Stimulated activated CD4-positive, alpha-beta T cell treated with anti-CD3 and anti-CD28 coated beads, Interleukin-1b, Interleukin-23, amount 100 ng/mL, for 1 hour (primary cell): ENCODE measurements around the gene PRMT7.
"Not testable (repeated sequence)": the region's sequence is repeated elsewhere in the genome, so short reads cannot be mapped to it uniquely, and the experiment has no call there.

Source experiments
- DNase-seq, 2 donors: peaks; one replicate each; pipeline ENCODE4 v3.0.0-alpha.2; 2020; ENCODE audit warnings: low read depth in 2 of 2

PRMT7 gene

DNA sequence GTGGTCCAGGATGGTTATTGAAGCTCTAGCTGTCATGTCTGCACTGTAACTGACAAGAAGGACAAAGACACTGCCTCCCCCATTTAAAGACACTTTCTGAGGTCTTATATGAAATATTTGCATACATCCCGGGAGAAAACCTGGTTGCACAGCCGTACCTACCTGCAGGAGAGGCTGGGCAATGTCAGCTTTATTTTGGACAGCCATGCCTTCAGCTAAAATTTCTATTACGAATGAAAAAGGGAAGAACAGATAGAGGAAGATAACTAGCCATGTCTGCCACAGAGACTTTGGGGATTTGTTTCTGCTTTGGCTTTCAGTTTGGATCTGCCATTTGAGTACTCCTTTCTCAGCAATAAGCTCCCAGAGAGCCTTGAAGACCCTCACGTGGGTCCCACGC is 27.5 kb upstream of the PRMT7 start:
- no peak for DNase-seq

DNA sequence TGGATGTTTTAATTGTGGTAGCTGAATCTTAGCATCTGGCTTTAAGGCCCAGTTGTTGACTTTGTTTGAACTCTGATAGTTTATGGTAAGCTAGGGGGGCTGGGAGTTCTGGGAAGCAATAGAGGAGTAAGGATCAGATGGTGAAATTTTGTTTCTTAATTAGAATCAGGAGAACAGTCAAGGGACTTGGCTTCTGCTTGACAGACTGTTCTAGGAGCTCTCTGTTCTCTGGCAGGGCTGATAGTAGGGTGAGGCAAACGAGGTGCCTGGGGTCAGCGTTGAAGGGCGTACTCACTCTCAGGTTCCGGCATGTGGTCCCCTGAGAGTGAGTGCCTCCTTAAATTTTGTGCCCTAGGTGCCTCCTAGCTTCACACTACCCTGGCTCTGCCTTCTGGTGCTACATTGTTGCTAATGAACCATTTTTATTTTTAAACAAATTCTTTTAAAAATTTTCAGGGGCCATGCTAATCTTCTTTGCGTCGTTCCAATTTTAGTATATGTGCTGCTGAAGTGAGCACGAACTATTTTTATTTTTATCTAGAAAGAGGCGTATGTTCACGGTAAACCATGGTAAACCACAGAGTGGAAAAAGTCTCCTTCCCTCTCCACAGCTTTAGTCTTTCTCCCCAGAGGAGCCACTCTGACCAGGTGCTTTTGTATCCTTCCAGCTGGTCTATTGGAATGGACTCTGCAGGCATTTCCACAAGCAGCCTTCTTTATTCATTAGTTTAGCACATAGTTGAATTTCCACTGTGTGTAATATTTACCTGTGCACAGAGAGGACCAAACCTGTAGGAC is 26.8 kb upstream of the PRMT7 start:
- DNase-seq, result no peak

DNA sequence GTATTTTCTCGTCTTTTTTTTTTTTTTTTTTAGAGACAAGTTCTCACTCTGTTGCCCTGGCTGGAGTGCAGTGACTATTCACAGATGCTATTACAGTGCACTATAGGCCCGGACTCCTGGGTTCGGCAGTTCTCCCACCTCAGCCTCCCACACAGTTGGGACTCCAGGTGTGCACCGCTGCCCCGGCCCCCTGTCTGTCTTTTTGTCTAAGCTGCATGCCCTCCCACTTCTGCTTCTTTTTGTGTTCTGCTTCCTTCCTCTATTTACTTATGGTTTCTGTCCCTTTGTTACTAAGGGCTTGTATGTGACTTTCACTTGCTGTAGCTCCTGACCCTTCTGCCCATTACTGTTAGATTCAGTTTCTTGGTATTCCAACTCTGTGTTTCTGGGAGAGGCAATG is 26.0 kb upstream of the PRMT7 start:
- DNase-seq, result no peak

DNA sequence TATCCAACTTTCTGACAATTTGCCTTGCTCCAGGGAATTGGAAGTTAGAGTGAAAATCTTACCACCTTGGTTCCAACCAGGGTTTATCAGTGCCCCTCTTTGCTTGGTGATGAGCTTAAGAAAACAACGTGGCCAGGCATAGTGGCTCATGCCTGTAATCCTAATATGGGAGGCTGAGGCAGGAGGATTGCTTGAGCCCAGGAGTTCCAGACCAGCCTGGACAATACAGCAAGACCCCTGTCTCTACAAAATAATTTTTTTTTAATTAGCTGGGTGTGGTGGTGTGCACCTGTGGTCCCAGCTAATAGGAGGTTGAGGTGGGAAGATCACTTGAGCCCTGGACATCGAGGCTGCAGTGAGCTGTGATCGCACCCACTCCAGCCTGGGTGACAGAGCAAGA is 25.1 kb upstream of the PRMT7 start:
- no peak for DNase-seq

DNA sequence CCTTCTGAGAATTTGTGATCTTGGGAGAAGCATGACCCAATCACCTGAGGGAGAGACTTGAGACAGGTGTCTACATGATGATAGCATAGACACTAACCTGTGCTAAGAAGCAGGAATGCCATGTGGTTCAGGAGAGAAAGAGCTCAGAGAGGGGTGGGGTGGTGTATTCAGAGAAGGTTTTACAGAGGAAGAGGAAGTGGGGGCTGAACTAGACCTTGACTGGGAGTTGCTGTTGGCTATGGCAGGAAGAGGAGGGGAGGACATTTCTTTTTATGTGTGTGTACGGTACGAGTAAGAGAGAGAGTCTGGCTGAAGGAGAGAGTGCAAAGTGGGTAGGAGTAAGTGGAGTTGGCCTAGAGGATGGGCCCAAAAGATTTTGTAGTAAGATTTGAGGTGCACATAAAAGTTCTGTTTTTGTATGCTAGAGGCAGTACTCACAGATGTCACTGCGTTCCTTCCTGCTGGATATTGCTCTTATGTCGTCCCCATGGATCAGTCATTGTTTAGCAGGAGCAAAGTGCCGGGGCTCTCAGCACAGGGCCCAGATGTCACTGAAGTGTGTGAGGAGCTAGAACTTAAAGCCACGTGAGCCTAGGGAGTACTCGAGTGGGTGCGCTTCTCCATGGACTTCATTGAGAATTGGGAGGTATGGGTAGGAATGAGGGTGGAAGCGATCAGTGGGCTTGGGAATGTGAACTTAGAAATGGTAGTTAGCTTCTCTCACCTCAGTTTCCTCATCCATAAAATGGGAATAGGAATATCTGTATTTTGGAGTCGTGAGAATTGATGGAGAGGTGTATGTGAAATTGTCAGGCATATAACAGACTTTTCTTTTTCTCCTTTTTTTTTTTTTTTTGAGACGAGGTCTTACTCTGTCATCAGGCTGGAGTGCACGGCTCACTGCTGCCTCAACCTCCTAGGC is 24.4 kb upstream of the PRMT7 start:
- DNase-seq, result no peak

DNA sequence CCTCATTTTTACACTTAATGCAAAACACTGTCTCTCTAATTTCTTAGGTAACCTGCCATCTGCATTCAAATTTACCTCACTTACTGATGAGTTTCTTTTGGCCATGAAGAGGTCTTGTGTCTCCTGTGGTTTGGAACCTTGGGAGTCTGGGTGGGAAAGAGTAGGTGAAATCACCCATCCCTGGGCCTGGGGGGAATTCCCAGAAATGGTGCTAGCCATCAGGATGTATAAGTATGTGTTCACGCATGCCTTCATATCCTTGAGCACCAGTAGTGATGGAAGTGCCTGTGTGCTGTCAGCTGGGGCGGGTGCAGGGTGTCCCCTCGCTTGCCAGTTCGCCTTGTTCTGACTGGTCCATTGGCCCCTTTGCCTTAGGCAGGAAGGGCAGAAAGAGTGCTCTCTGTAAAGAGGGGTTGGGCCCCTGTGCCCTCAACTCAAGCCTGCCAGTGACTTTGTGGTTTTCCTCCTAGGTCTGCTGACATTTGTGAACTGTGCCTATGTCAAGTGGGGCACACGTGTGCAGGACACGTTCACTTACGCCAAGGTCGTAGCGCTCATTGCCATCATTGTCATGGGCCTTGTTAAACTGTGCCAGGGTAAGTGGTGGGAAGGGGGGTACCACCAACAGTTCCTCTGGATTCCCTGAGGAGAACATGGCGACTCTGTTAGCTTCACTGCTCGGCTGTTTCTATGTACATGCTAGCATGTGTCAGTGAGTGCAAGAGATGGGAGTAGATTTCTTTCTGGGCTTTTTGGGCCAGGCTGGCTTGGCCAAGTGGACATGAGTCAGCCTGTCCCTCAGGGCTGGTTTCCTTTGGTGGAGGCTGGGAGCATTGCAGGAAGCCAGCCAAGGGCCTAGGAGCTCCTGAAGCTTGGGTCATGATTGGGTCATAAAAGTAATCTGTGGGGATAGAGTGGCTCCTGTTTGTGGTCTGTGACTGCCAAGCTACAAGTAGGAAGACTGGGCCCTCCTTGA is 23.3 kb upstream of the PRMT7 start:
- no peak for DNase-seq

DNA sequence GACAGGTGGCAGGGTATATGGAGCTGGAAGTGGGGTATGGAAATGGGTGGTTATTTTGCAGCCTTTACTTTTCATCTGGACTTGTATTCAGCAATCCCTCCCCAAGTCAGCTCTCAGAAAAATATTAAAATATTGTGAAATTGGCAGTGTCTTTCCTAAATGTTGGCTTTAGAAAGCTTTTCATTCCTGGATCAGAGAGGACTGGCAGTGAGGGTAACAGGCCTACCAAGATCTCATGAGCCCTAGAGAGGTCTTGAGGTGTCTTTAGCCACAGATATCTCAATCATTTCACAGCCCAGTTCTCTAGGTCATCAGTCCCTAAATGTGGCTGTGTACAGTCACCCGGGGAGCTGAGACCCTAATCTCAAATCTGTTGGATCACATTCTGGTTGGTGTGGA is 22.6 kb upstream of the PRMT7 start:
- DNase-seq, result no peak

DNA sequence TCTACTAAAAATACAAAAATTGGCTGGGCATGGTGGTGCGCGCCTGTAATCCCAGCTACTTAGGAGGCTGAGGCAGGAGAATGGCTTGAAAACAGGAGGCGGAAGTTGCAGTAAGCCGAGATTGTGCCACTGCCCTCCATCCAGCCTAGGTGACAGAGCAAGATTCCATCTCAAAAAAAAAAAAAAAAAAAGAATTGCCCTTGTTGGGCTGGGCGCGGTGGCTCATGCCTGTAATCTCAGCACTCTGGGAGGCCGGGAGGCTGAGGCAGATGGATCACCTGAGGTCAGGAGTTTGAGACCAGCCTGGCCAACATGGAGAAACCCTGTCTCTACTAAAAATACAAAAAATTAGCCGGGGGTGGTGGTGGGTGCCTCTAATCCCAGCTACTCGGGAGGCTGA is 22.0 kb upstream of the PRMT7 start:
- not testable (repeated sequence) for DNase-seq

DNA sequence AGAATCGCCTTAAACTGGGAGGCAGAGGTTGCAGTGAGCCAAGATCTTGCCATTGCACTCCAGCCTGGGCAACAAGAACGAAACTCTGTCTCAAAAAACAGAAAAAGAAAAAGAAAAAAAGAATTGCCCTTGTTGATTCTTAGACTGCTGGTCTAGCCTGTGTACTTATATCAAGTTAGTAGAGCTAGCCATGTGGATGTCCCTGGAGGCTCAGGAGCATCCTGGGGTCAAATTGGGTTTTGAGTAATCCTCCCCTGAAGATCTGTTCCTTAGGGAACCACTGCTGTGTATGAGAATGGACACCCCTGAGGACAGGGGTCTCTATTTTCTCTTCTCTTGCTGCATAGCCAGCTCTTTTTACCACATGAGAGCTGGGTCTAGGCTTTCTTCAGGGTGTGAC is 21.6 kb upstream of the PRMT7 start:
- DNase-seq, result no peak

DNA sequence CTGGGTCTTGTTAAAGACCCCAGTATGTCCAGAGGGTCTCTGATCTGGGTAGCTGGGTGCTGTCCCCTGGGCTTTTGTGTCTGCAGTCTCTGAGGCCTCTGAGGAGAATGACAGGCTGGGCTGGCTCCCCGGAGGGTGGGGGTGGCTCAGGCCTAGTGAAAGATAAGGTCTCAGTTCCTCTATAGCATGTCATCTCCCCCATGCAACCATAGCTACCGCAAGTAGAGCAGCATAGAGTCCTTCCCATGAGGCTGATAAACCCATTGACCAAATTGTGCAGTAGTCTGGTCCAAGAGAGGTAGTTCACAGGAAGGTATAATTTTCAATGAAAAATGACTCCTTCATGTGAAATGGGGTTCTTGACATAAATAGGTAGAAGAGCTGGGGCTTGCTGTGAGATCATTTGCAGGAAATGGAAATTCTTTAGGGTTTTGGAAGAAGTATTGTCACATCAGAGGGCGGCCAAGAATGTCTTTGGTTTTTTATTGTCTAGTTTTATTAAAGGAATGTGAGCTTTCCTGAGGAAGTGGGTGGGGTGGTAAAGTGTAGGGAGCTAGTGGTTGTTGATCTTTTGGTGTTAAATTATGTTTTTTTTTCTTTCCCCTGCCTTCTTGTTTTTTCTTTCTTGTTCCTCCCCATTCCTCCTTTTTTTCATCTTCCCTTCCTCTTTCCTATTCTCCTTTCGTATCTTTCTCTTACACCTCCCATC is 21.0 kb upstream of the PRMT7 start:
- no peak for DNase-seq

DNA sequence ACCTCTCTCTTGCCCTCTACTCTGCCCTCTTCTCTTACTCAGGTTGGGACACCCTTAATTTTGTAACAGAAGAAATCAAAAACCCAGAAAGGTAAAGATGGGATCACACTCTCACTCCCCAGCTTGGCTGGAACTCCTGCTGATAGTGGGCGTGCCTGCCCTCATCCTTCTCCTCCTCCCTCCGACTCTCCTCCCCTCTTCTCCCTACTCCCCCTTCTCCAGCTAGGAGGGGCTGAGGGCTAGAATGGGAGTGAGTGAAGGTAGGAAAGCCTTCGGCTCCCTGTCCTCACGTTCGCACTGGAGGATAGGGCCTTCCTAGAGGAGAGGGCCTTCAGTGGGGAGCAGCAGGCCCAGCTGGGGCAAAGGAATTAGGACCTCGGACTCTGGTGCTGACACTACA is 20.4 kb upstream of the PRMT7 start:
- no peak for DNase-seq

DNA sequence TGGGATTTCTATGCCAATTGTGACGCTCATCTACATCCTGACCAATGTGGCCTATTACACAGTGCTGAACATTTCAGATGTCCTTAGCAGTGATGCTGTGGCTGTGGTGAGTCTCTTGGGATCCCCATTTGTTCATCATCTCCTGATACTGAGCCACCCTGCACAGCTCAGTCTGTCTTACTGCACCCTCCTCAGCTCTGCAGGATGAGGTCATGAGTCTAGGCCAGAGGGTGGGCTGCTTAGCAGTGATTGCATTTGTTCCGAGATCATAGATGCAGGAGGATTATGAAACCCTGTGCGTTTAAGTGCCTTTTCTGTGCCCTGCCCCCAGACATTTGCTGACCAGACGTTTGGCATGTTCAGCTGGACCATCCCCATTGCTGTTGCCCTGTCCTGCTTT is 19.6 kb upstream of the PRMT7 start:
- no peak for DNase-seq

DNA sequence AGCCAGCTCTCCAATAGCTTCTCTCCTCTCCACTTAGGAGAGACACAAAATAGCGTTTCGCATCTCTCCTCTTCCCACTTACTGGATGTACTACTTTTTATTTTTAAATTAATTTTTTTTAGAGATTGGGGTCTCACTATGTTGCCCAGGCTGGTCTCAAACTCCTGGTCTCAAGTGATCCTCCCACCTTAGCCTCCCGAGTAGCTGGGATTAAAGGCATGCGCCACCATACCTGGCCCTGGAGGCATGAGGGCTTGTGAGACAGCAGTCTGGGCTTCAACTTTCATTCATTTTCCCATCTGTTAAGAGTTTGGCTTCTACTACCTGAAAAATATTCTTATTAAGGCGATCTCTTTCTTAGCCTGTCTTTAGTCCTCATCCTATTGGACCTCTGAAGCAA is 18.4 kb upstream of the PRMT7 start:
- no peak for DNase-seq

DNA sequence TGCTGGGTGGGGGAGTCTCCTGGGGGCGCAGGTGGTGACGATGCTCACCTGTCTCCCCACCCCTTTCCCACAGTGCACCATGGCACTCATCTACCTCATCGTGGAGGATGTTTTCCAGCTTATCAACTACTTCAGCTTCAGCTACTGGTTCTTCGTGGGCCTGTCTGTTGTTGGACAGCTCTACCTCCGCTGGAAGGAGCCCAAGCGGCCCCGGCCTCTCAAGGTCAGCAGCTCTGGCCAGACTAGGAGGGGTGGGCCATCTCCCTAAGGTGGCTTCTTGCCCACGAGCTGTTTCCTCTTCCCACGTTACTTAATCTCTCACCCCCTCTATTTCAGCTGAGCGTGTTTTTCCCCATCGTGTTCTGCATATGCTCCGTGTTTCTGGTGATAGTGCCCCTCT is 14.5 kb upstream of the PRMT7 start:
- no peak for DNase-seq

DNA sequence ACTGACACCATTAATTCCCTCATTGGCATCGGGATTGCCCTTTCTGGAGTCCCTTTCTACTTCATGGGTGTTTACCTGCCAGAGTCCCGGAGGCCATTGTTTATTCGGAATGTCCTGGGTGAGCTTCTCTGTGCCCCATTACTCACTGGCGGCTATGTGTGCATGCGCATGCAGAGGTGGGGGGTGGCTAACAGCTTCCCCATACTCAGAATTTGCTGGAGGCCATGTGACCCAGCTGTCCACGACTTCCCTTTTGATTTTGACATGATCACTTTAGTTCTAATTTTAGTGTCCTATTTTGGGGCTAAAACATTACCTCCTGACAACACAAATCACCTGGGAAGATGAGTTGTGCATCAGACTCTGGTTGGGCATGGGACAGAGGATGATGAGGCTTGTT is 14.1 kb upstream of the PRMT7 start:
- DNase-seq, result no peak

DNA sequence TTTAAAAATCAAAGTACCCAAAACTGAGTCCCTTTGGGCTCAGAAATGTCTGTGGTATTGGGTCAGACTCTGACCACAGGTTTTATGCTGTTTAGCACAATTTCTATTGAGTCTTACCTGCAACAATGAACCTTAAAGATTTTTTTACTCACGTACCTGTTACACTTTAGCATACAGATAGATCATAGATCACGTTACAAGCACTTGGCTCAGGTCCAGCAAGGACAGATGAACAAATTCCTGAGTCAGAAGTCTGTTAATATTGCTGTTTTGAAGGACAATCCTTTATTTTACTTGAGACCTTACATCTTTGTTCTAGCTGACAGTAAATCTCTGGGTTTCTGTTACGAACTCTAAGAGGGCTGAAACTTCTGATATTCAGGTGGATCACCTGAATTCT is 12.9 kb upstream of the PRMT7 start:
- DNase-seq, result no peak

DNA sequence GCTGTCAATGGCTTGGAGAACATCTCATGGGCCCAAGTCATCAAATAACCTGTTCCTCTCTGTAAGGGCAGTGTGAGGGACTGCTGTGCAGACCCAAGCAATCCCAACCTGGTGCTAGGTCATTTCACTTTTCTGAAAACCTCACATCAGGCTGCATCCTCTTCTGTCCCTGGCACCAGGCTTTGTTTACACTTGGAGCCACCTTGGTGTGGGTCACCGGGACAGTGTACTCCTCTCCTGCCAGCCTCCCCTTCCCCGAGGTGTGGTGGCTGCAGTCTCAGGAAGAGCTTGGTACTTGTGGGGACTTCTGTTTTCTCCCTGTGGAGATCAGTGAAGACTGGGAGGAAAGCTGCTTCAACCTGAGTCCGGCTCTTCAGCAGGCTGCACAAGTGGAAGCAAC is 12.5 kb upstream of the PRMT7 start:
- DNase-seq, result no peak

DNA sequence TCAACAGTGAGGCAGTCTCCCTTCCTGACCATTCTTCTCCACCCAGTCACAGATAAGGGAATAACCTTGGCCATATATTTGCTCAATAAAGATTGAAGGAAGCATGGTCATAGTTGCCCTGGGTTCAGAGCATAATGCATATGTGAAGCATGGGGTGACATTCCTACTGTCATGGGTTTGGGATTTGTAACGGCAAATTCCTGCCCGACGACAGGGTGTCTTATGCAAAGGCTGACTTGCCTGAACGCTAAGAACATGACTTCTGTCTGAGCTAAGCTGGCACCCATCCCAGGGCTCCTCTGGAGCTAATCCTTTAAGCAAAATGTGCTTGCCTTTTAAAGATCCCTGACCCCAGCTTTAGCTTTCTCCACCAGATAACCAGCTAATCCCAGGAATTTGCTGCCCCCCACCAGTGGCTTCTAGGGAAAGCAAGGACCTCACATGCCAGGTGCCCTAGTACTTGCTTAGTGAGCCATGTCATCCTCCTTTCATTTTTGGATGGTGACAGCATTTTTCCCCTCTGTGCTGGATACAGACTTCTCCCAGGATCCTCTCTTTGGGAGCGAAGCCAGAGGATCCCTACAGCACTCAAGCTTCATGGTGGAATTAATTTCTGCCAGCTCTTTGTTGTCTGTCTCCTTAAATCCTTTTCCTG is 11.8 kb upstream of the PRMT7 start:
- DNase-seq, result no peak

DNA sequence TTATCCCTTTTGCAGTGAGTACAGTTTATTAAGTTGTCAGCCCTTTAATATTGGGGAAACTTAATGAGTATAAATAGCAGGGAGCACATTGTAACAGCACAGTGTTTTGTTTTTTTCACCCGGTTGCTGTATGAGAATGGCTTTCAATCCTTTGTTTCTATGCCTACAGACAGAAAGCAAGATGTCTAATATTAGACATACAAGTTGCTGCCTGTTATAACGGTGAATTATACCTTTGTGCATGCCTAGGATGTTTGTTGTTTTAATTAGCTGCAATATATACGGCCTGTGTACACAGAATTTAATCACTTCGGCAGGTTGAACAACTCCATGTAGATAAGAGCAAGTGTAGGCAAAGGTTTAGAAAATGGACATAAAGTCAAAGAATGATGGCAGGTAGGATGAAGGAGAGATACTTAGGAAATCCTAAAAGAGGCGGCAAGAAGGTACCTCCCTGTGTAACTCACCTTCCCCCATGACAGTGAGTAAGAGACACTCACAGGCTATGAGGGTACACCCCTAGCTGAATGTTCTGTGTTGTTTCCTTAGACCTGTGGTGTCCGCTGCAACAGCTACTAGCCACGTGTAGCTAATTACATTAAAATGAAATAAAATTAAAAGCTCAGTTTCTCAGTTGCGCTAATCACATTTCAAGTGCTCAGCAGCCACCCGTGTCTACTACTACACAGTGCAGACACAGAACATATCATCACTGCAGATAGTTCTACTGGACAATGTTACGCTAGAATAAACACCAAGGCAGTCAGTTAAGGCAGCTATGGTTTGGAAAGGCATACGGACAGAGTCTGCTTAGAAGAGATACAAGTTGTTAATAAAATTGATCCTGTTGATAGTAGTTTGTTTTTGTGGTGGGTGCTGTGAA is 11.0 kb upstream of the PRMT7 start:
- DNase-seq, result no peak
